GM08714 (cell line): Measurements from ENCODE around the gene HNRNPA0.

Experiments
- H3K4me3 ChIP-seq: fragments of 200-500 bp; sonication (Bioruptor generic); 2 replicates; pipeline ENCODE4 v1.5.1; 2014; ENCODE audit warnings: mild to moderate bottlenecking, low read length, inconsistent platforms
- ZNF274 ChIP-seq: IDR thresholded peaks from 2 replicates; pipeline ENCODE4 v1.6.1; 2012; ENCODE audit warnings: mild to moderate bottlenecking, low read depth, low read length

The HNRNPA0 gene

GRCh38 chr5:137724251-137724650 is 29.9 kb downstream of the HNRNPA0 start:
- no peak overlapping the region for H3K4me3 ChIP-seq
- no peak for TF ChIP-seq ZNF274

DNA sequence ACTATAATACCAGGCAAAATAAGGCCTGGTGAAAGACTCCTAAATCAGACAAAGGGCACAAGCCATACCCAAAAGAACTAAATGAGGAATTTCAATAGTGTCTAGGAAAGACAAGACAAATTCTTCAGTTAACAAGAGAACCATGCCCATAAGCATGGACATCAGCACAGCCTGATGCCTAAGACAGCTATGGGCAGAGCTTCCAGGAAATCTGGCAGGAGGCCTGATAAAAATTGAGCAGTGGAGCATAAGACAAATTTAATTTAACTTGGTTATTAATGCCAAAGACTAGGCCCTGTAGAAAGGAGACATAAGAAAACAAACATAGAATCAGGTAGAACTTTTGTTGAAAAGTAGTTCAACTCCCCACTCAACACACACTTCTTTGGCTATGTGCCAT is 35.6 kb downstream of the HNRNPA0 start:
- no peak overlapping the region for H3K4me3 ChIP-seq
- no peak for TF ChIP-seq ZNF274

GRCh38 chr5:137716337-137716736 is 37.8 kb downstream of the HNRNPA0 start:
- H3K4me3 ChIP-seq: no peak overlapping the region
- no peak for TF ChIP-seq ZNF274

DNA sequence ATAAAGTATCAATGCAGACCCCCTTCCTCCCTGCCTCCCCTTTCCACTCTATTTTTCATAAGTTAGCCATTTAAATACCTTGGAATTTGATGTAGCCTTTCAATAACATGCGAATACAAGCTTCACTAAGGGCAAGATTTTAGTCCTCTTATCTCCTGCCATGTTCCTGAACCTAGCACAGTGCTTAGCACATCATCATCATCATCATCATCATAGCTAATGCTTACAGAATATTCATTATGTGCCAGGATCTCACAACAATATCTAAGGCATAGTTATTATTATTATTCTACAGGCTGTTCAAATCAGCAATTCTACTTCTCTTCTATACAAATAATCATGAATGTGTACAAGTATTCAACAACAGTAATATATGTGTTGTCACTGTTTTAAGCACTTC is 38.7 kb downstream of the HNRNPA0 start:
- no peak for TF ChIP-seq ZNF274

DNA sequence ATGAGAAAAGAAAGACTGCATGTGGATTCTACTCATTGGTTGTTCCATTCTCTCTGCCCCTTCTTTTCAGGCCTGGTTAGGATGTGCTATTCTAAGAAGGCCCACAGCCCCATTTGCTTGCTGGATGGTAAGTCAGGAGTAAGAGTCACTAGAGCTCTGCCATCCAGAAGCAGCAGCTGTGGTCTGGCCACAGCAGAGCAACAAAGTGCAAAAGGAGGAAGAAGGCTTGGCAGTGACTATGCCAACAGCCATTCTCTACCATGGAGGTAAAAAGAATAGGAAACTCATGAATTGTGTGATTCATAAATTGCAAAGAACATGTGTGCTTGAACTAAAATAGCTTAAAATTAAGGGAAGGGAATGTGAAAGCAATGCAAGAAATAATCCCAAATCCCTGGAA is 39.2 kb downstream of the HNRNPA0 start:
- TF ChIP-seq ZNF274: no peak
- no peak overlapping the region for H3K4me3 ChIP-seq

More for the DNA sequence above, 38.7 kb downstream of the HNRNPA0 start:
- H3K4me3 ChIP-seq: no peak overlapping the region

DNA sequence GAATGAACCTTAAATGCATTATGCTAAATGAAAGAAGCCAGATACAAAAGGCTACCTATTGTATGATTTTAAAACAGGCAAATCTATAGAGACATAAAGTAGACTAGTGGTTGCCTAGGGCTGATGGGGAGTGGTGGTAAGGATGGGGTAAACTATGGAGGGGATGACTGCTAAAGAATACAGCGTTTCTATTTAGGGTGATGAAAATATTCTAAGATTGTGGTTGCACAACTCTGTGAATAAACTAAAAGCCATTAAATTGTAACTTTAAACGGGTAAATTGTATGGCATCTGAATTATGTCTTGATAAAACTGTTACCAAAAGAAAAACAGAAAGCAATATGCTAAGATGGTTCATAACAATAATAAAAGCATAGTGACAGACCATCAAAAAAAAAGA is 39.7 kb downstream of the HNRNPA0 start:
- TF ChIP-seq ZNF274: no peak

GRCh38 chr5:137712139-137712667 is 42.0 kb downstream of the HNRNPA0 start:
- H3K4me3 ChIP-seq: no peak overlapping the region
- no peak for TF ChIP-seq ZNF274

More for the DNA sequence above, 39.7 kb downstream of the HNRNPA0 start:
- no peak overlapping the region for H3K4me3 ChIP-seq

- TF ChIP-seq ZNF274: no peak
- no peak overlapping the region for H3K4me3 ChIP-seq
These were observed 44.1 kb downstream of the HNRNPA0 start for GRCh38 chr5:137710086-137710485.

DNA sequence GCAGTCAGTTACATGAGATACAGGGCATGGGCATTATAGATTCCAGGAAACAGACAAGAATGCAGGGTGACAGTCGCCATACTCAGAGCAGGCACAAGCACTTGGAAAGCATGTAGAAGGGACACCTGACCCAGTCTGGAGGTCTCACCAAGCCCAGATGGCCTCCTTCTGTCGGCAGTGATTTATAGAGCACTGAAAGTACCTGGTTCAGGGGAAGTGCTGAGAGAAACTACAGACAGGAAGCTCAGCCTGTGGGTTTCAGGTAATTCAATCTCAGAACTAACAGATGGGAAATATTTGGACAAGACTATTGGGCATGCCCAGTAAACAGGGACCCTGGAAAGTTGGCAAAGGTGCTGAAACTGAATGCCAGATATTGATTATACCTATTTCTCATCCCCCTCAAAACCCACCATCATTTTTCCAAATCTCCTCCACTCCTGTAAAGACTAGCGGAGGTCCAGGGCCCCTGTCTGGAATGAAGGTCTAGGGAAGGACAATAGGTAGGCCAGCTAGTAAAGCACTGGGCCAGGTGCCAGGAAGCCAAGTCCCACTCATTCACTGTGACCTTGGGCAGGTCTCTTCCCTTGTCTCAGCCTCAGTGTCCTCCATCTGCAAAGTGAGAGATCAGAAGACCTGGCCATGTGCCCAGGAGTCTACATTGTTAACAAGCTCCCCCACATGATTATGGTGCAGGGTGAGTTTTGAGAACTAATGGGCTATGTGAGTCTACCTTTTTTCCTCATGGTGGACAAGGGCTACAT is 45.2 kb downstream of the HNRNPA0 start:
- H3K4me3 ChIP-seq: no peak overlapping the region
- no peak for TF ChIP-seq ZNF274

- no peak overlapping the region for H3K4me3 ChIP-seq
- no peak for TF ChIP-seq ZNF274
These were observed 46.1 kb downstream of the HNRNPA0 start for GRCh38 chr5:137708062-137708461.

DNA sequence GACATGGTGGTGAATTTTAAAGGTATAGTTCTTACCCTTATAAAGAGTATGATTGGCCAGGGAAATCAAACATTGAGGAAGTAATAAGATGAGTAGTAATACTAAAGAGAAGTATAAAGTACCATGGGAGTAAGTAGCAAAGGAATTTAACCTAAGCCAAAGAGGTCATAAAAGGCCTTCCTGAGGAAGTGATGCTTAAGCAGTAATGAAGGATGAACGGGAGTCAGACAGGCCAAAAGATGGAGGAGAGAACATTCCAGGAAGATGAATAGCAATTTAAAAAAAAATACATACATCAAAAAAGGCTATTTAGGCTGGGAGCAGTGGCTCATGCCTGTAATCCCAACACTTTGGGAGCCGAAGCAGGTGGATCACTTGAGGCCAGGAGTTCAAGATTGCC is 47.3 kb downstream of the HNRNPA0 start:
- TF ChIP-seq ZNF274: no peak
- H3K4me3 ChIP-seq: no peak overlapping the region

DNA sequence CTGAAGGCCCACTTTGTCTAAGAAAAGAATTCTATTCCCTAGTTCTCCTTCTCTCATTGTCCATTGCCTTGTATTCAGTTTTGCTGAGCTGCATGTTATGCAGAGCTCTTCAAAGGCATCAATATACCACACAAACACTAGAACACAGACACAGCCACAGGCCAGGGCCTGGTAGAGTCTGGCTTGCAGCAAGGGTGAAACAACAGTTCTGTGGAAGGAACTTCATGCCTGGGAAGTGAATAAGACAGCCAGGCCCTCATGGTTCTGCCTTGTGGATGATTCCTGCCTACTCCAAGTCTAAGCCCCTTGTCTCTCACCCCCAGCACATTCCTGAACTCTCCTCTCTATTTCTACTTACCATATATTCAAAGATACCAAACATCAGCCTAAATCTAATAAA is 49.1 kb downstream of the HNRNPA0 start:
- TF ChIP-seq ZNF274: no peak
- no peak overlapping the region for H3K4me3 ChIP-seq

DNA sequence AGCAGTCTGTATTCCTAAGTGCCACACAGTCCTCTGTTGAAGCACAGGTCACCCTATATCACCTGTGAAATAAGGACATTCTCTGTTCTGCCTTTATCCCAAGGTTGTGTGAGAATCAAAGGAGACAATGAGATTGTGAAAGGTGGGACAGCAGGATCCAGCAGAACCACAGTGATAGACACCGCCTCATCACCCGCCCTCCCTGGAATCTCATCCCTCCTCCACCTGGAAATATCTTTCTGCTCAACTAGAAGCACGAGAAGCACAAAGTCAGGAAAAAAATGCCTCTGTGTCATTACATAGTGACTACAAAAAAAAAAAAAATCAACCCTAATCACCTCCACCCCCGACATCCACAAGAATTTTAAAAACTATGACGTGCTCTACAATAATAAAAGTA is 50.6 kb downstream of the HNRNPA0 start:
- TF ChIP-seq ZNF274: no peak
- H3K4me3 ChIP-seq: no peak overlapping the region

GRCh38 chr5:137700282-137700680 is 53.9 kb downstream of the HNRNPA0 start:
- no peak for TF ChIP-seq ZNF274
- no peak overlapping the region for H3K4me3 ChIP-seq
